Natural killer cell (primary cell): ENCODE results near the gene S100A4. TPM values are rescaled to one million over a fixed set of nuclear protein-coding genes. Genes with fewer than 3 reads are reported as not detected.
"Not testable (repeated sequence)": the region's sequence is repeated elsewhere in the genome, so short reads cannot be mapped to it uniquely, and the experiment has no call there.

Source experiments
- ATAC-seq, 3 donors: fragments of 150-1000 bp in 2 of 3; fragments of 200-7000 bp in 1 of 3; cut with Tn5 transposase; 1 replicate in 1 of 3; 2 replicates in 2 of 3; pipeline ENCODE4 v1.10.0; 2021; ENCODE audit warnings: mild to moderate bottlenecking in 2 of 3, moderate library complexity in 2 of 3
- DNase-seq, 2 donors: peaks; one replicate each; pipeline versions ENCODE4 v3.0.0 to v3.0.0-alpha.2; 2013 to 2021; ENCODE audit warnings: mixed read lengths in 1 of 2
- H3K27ac ChIP-seq: one replicate; pipeline ENCODE4 v1.5.1; 2013; ENCODE audit warnings: mild to moderate bottlenecking, low read length
- H3K27me3 ChIP-seq: one replicate; pipeline ENCODE4 v1.6.1; 2013; ENCODE audit warnings: low read length; ENCODE audit not compliant: control insufficient read depth, insufficient read depth
- H3K36me3 ChIP-seq: one replicate; pipeline ENCODE4 v1.6.1; 2013; ENCODE audit warnings: low read length; ENCODE audit not compliant: control insufficient read depth, insufficient read depth
- H3K4me1 ChIP-seq: one replicate; pipeline ENCODE4 v1.6.1; 2013; ENCODE audit warnings: low read length; ENCODE audit not compliant: control insufficient read depth, insufficient read depth
- H3K4me3 ChIP-seq: one replicate; pipeline ENCODE4 v1.5.1; 2013; ENCODE audit warnings: low read length
- H3K9me3 ChIP-seq: one replicate; pipeline ENCODE4 v1.6.1; 2013; ENCODE audit warnings: low read length; ENCODE audit not compliant: control insufficient read depth, insufficient read depth
- H3K27ac Mint-ChIP-seq, 2 donors: one replicate each; pipeline ENCODE4 v1.8.0; 2022; ENCODE audit warnings: mild to moderate bottlenecking in 2 of 2, mixed read lengths in 2 of 2, moderate library complexity in 1 of 2
- H3K27me3 Mint-ChIP-seq, 2 donors: one replicate each; pipeline ENCODE4 v1.8.0; 2022; ENCODE audit warnings: low read depth in 2 of 2, mixed read lengths in 2 of 2
- H3K36me3 Mint-ChIP-seq: one replicate; pipeline ENCODE4 v1.8.0; 2022; ENCODE audit warnings: mixed read lengths
- H3K4me1 Mint-ChIP-seq, 2 donors: one replicate each; pipeline ENCODE4 v1.8.0; 2022; ENCODE audit warnings: mixed read lengths in 2 of 2
- H3K4me3 Mint-ChIP-seq: one replicate; pipeline ENCODE4 v1.8.0; 2022; ENCODE audit warnings: mild to moderate bottlenecking, moderate library complexity, mixed read lengths
- H3K9me3 Mint-ChIP-seq, 2 donors: one replicate each; pipeline ENCODE4 v1.8.0; 2022; ENCODE audit warnings: mixed read lengths in 2 of 2
- CTCF ChIP-seq: fragments of 200-600 bp; IDR thresholded peaks from one replicate; pipeline ENCODE4 v1.8.0; 2022; ENCODE audit warnings: antibody characterized with exemption
- WGBS: methylation state at CpG from one replicate; pipeline ENCODE4 v1.1.7; 2013; ENCODE audit warnings: missing lambda C conversion rate; ENCODE audit not compliant: insufficient coverage; 5-methylcytosine and 5-hydroxymethylcytosine counted together
- intact Hi-C: fragments of 100-400 bp; cut with micrococcal nuclease; formaldehyde crosslinking; loops from one replicate; pipeline ENCODE4 v1.14.2; 2022
- total RNA-seq, 4 donors: library from RNA; stranded (reverse); fragments of 120-200 nt in 1 of 4; gene quantifications; one replicate each; pipeline versions ENCODE4 v1.2.3 to v1.2.4, GENCODE V29; 2013 to 2022

Gene S100A4
- total RNA-seq, 3 donors from 2014 or later (not counting 1 experiment from before 2014, with no cell fraction given): 509 to 689 (median 597) TPM

- Mint-ChIP-seq H3K27ac (no peak overlapping the region), H3K36me3 (no peaks in the 10 kb centered on the region), H3K4me3 (no peak overlapping the region), H3K27me3 (no peaks in the 10 kb centered on the region), H3K9me3 (no peaks in the 10 kb centered on the region), H3K4me1 (peaks cover 0 to 5% of the 10 kb centered on the region in 2 donors)
- intact Hi-C loops: no loop called here
- Histone ChIP-seq H3K9me3 (no peaks in the 10 kb centered on the region), H3K27me3 (no peaks in the 10 kb centered on the region), H3K36me3 (no peaks in the 10 kb centered on the region), H3K27ac (no peak overlapping the region), H3K4me3 (no peak overlapping the region), H3K4me1 (no peaks in the 10 kb centered on the region)
- TF ChIP-seq CTCF: no peak
- ATAC-seq (no peak), DNase-seq (no peak)
- WGBS: 61% methylated on average over 3 of the region's 3 CpGs
Measured at GRCh38 chr1:153525088-153525728, 20.4 kb downstream of the S100A4 start.

- H3K4me3 Mint-ChIP-seq, H3K27ac Mint-ChIP-seq, DNase-seq, H3K27me3 Mint-ChIP-seq, intact Hi-C loops, H3K27ac ChIP-seq, H3K36me3 ChIP-seq, ATAC-seq, H3K4me1 Mint-ChIP-seq, H3K27me3 ChIP-seq, H3K9me3 Mint-ChIP-seq, H3K4me1 ChIP-seq, H3K9me3 ChIP-seq, H3K36me3 Mint-ChIP-seq, H3K4me3 ChIP-seq: not testable (repeated sequence)
- WGBS: 53% methylated on average over 13 of the region's 14 CpGs
Measured at GRCh38 chr1:153522353-153523048, 23.1 kb downstream of the S100A4 start.

GRCh38 chr1:153521808-153522207 lies 23.8 kb downstream of the S100A4 start:
- H3K9me3 Mint-ChIP-seq, DNase-seq: not testable (repeated sequence)

GRCh38 chr1:153520818-153521476 lies 24.7 kb downstream of the S100A4 start:
- Histone ChIP-seq H3K9me3 (no peaks in the 10 kb centered on the region), H3K4me1 (no peaks in the 10 kb centered on the region), H3K27ac (no peak overlapping the region), H3K4me3 (no peak overlapping the region), H3K36me3 (no peaks in the 10 kb centered on the region), H3K27me3 (no peaks in the 10 kb centered on the region)
- WGBS: 86% methylated on average over 3 of the region's 4 CpGs
- no peak overlapping the region for H3K4me3 Mint-ChIP-seq
- H3K36me3 Mint-ChIP-seq: no peaks in the 10 kb centered on the region
- H3K9me3 Mint-ChIP-seq: no peaks in the 10 kb centered on the region
- no peak overlapping the region for H3K27ac Mint-ChIP-seq
- DNase-seq: no peak
- ATAC-seq: no peak
- intact Hi-C loops: no loop called here
- peaks cover 0 to 9% of the 10 kb centered on the region in 2 donors for H3K4me1 Mint-ChIP-seq
- TF ChIP-seq CTCF: no peak
- no peaks in the 10 kb centered on the region for H3K27me3 Mint-ChIP-seq

More at GRCh38 chr1:153521808-153522207, 23.8 kb downstream of the S100A4 start:
- H3K4me1 ChIP-seq, ATAC-seq, H3K9me3 ChIP-seq, H3K27ac ChIP-seq, H3K36me3 ChIP-seq, intact Hi-C loops, H3K4me3 ChIP-seq, H3K36me3 Mint-ChIP-seq, H3K4me1 Mint-ChIP-seq, H3K27ac Mint-ChIP-seq, H3K27me3 ChIP-seq, H3K27me3 Mint-ChIP-seq, H3K4me3 Mint-ChIP-seq: not testable (repeated sequence)
- 98% methylated on average over 37 of the region's 37 CpGs for WGBS

- H3K4me1 Mint-ChIP-seq, H3K4me3 Mint-ChIP-seq, H3K27me3 ChIP-seq, H3K4me3 ChIP-seq, intact Hi-C loops, H3K9me3 ChIP-seq, ATAC-seq, DNase-seq, H3K36me3 Mint-ChIP-seq, H3K4me1 ChIP-seq, H3K9me3 Mint-ChIP-seq, H3K27me3 Mint-ChIP-seq, H3K36me3 ChIP-seq, H3K27ac ChIP-seq, H3K27ac Mint-ChIP-seq: not testable (repeated sequence)
- 96% methylated on average over 4 of the region's 5 CpGs for WGBS
Measured at GRCh38 chr1:153520137-153520691, 25.4 kb downstream of the S100A4 start.
